Endodermal cell (in vitro differentiated cells): ENCODE data around the gene GPX1. TPM values are rescaled to one million over a fixed set of nuclear protein-coding genes. Genes with fewer than 3 reads are reported as not detected.

Source experiments
- DNase-seq: peaks from one replicate; pipeline ENCODE4 v3.0.0-alpha.2; 2017
- H3K27ac ChIP-seq: 2 replicates; pipeline ENCODE4 v1.5.1; 2013; ENCODE audit warnings: mild to moderate bottlenecking, low read depth, low read length, moderate library complexity
- H3K27me3 ChIP-seq: 2 replicates; pipeline ENCODE4 v1.6.1; 2013; ENCODE audit warnings: mild to moderate bottlenecking, low read length, moderate library complexity; ENCODE audit not compliant: insufficient read depth, control insufficient read depth, poor library complexity, severe bottlenecking
- H3K36me3 ChIP-seq: 2 replicates; pipeline ENCODE4 v1.7.0; 2013; ENCODE audit warnings: mild to moderate bottlenecking, low read length, moderate library complexity; ENCODE audit not compliant: control insufficient read depth, insufficient read depth
- H3K4me1 ChIP-seq: one replicate; pipeline ENCODE4 v1.7.0; 2013; ENCODE audit warnings: low read length; ENCODE audit not compliant: control insufficient read depth, insufficient read depth
- H3K4me3 ChIP-seq: 2 replicates; pipeline ENCODE4 v1.5.1; 2013; ENCODE audit warnings: mild to moderate bottlenecking, low read length, moderate library complexity
- H3K9ac ChIP-seq: 2 replicates; pipeline ENCODE4 v1.6.1; 2013; ENCODE audit warnings: mild to moderate bottlenecking, low read length, moderate library complexity; ENCODE audit not compliant: poor library complexity, severe bottlenecking; ENCODE audit errors: extremely low read depth
- H3K9me3 ChIP-seq: 2 replicates; pipeline ENCODE4 v1.6.1; 2013; ENCODE audit warnings: mild to moderate bottlenecking, low read length, moderate library complexity; ENCODE audit not compliant: control insufficient read depth
- H3K27ac Mint-ChIP-seq: 2 replicates; pipeline ENCODE4 v1.8.0; 2020; ENCODE audit warnings: mixed read lengths
- H3K27me3 Mint-ChIP-seq: 2 replicates; pipeline ENCODE4 v1.8.0; 2021; ENCODE audit warnings: mild to moderate bottlenecking, mixed read lengths; ENCODE audit not compliant: insufficient read depth
- H3K36me3 Mint-ChIP-seq: 2 replicates; pipeline ENCODE4 v1.8.0; 2020; ENCODE audit warnings: low read depth, mixed read lengths
- H3K4me1 Mint-ChIP-seq: 2 replicates; pipeline ENCODE4 v1.8.0; 2020; ENCODE audit warnings: mixed read lengths
- H3K4me3 Mint-ChIP-seq: 2 replicates; pipeline ENCODE4 v1.8.0; 2020; ENCODE audit warnings: mild to moderate bottlenecking, moderate library complexity, mixed read lengths
- H3K9me3 Mint-ChIP-seq: 2 replicates; pipeline ENCODE4 v1.8.0; 2020; ENCODE audit warnings: mild to moderate bottlenecking, mixed read lengths
- WGBS, 2 experiments: methylation state at CpG; one replicate each; pipeline versions ENCODE4 v1.1.5 to v1.1.7; 2013; ENCODE audit warnings: missing lambda C conversion rate in 2 of 2, mixed read lengths in 1 of 2; ENCODE audit not compliant: insufficient coverage in 1 of 2, insufficient read length in 1 of 2; 5-methylcytosine and 5-hydroxymethylcytosine counted together
- total RNA-seq, 2 donors: library from RNA; stranded (reverse); fragmentation: NEBNext Ultra II Directional in 1 of 2; extraction: Animal tissue kit (Norgen Biotek cat#: 25700) in 1 of 2; gene quantifications; 2 replicates in 1 of 2; 3 replicates in 1 of 2; pipeline ENCODE4 v1.2.1, GENCODE V29; 2021
- TF ChIP-seq, protein P1 (sequence below): fragments of 200-600 bp; sonication (generic); conservative IDR thresholded peaks from 2 replicates; pipeline ENCODE4 v1.5.0; 2021; ENCODE audit warnings: antibody characterized with exemption, mild to moderate bottlenecking

The GPX1 gene
- total RNA-seq, 2 donors from 2014 or later: 178 to 195 TPM

DNA sequence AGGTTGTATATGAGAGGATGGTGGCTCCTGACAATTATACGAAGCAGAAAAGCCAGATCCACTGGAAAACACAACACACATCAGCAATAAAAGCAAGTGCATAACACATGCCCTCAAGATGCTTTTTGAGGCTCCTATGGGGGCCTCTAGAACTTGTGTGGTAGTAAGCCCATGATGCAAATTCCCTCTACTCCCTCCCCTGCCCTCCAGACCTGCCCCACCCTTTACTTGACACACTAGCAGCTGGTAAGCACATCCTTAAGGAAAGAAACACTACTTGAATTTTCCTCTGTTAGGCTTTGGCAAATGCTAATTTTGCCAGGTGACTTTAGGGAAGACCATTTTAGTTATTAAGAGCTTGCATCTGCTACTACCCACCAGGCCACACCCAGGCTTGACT lies 47.5 kb downstream of the GPX1 start:
- Mint-ChIP-seq H3K4me1 (no peaks in the 10 kb centered on the region), H3K36me3 (peaks cover 50% of the 10 kb centered on the region), H3K27ac (no peak overlapping the region), H3K4me3 (no peak overlapping the region), H3K9me3 (no peaks in the 10 kb centered on the region), H3K27me3 (no peaks in the 10 kb centered on the region)
- H3K27ac ChIP-seq: no peak overlapping the region
- DNase-seq: no peak
- no peaks in the 10 kb centered on the region for H3K4me1 ChIP-seq
- no peak overlapping the region for H3K4me3 ChIP-seq
- peaks cover 63% of the 10 kb centered on the region for H3K36me3 ChIP-seq
- TF ChIP-seq, protein P1, sequence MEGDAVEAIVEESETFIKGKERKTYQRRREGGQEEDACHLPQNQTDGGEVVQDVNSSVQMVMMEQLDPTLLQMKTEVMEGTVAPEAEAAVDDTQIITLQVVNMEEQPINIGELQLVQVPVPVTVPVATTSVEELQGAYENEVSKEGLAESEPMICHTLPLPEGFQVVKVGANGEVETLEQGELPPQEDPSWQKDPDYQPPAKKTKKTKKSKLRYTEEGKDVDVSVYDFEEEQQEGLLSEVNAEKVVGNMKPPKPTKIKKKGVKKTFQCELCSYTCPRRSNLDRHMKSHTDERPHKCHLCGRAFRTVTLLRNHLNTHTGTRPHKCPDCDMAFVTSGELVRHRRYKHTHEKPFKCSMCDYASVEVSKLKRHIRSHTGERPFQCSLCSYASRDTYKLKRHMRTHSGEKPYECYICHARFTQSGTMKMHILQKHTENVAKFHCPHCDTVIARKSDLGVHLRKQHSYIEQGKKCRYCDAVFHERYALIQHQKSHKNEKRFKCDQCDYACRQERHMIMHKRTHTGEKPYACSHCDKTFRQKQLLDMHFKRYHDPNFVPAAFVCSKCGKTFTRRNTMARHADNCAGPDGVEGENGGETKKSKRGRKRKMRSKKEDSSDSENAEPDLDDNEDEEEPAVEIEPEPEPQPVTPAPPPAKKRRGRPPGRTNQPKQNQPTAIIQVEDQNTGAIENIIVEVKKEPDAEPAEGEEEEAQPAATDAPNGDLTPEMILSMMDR: no peak
- 100% methylated on average over 1 of the region's 1 CpG; no CpG with 5 or more reads in 1 of the 2 experiments for WGBS, 2 experiments
- no peaks in the 10 kb centered on the region for H3K27me3 ChIP-seq
- H3K9ac ChIP-seq: no peak overlapping the region
- H3K9me3 ChIP-seq: no peaks in the 10 kb centered on the region

Other genes starting within 250 kb of the GPX1 start
- gene USP19, start 237.5 kb downstream of the GPX1 start, total RNA-seq: 10 to 100 TPM; 61.5 to 63.2 TPM
- gene LAMB2, start 225.3 kb downstream of the GPX1 start, total RNA-seq: 10 to 100 TPM; 83.6 to 97.8 TPM
- 10 to 100 TPM; 23.4 to 25.7 TPM for gene CCDC71, start 192.0 kb downstream of the GPX1 start, total RNA-seq
- 10 to 100 TPM; 33.5 to 36.1 TPM for gene KLHDC8B, start 186.8 kb downstream of the GPX1 start, total RNA-seq
- 1 to 10 TPM; 3.6 to 4.8 TPM for gene C3orf62, start 81.1 kb downstream of the GPX1 start, total RNA-seq
- 10 to 100 TPM; 48.3 to 48.9 TPM for gene USP4, start 18.3 kb downstream of the GPX1 start, total RNA-seq
- 100 to 1,000 TPM; 359 to 371 TPM for gene RHOA, start 53.6 kb upstream of the GPX1 start, total RNA-seq
- gene TCTA, start 54.1 kb upstream of the GPX1 start, total RNA-seq: 10 to 100 TPM in 1 of 2 donors, 1 to 10 TPM in 1; 6.3 to 11.2 TPM
- 10 to 100 TPM; 44.4 to 51.7 TPM for gene AMT, start 64.1 kb upstream of the GPX1 start, total RNA-seq
- 10 to 100 TPM; 10.4 to 19.6 TPM for gene NICN1, start 71.0 kb upstream of the GPX1 start, total RNA-seq
- gene DAG1, start 111.9 kb upstream of the GPX1 start, total RNA-seq: 100 to 1,000 TPM; 145 to 176 TPM
- 1 to 10 TPM; 2.4 to 2.5 TPM for gene BSN, start 196.1 kb upstream of the GPX1 start, total RNA-seq